ENCODE measurements around the gene DYNLT2B. TPM values are rescaled to one million over a fixed set of nuclear protein-coding genes. Genes with fewer than 3 reads are reported as not detected.

Gene DYNLT2B
- total and polyA plus RNA-seq, 12 donors, result 2.1 to 8.1 (median 4.2) TPM

DNA sequence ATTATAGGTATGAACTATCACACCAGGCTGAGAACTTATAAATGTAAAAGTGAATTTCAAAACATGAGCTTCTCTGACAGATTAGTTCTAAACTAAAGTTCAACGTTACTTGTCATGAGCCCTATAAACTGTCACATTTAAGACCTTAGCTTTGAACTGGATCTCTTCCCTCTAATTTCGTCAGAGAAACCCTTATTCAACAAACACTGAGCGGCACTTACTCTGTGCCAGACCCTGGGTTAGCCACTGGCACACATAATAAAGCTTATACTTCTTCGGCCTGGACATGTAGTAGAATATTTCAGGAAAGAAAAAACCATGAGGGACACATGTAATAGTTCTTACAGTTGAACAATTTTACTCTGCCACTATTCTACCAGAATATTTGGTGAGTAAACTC is 36.1 kb downstream of the DYNLT2B start:
- DNase-seq (no peak), ATAC-seq (no peak)
- Histone ChIP-seq H3K4me1 (peaks cover 2 to 93% (median 84%) of the 10 kb centered on the region in 9 donors), H3K27me3 (no peaks in the 10 kb centered on the region), H3K27ac (peak overlapping the region in 8 of 10 donors; percentile 43 to 98 (median 77)), H3K36me3 (no peaks in the 10 kb centered on the region), H3K4me3 (no peak overlapping the region), H3K9me3 (no peaks in the 10 kb centered on the region)
- no peak for TF ChIP-seq CTCF (IDR thresholded peaks at IDR 0.05)
- intact Hi-C loops (cut with DNase I), result no loop called here
- 63 to 70% methylated on average over 4 of the region's 4 CpGs for WGBS, 2 donors

DNA sequence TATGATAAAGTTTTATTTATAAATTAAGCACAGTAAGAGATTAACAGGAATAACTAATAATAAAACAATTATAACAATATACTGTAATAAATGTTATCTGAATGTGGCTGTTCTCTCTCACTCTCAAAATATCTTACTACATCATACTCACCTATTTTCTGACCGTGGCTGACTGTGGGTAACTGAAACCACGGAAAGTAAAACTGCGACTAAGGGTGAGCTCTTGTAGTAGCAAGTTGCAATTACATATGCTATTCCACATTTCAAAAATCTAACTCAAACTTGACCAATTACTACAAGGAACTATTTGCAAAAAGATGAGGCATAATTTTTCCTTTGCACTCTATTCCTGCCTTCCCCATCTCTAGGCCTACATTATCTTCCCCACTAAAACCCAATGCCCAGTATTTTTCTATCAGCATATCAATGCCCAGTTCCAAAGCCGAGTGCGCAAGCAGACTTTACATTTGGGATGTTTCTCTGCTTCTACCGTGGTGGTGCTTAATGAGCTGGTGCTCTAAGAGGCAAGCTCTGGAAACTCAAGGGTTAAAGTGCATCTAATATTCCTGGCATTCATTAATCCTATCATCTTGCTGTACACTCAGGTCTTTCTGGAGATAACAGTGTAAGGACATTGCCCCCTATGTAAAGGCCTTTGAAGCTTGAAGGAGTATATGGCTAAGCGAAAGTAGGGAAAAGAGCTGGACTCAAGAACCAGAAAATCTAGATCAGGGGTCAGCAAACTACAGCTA is 37.2 kb downstream of the DYNLT2B start:
- Histone ChIP-seq H3K9me3 (no peaks in the 10 kb centered on the region), H3K36me3 (peaks cover 0 to 4% (median 0%) of the 10 kb centered on the region in 9 donors), H3K4me3 (no peak overlapping the region), H3K27ac (peak overlapping the region in 9 of 10 donors; percentile 4 to 98 (median 80)), H3K27me3 (no peaks in the 10 kb centered on the region), H3K4me1 (peaks cover 0 to 84% (median 74%) of the 10 kb centered on the region in 9 donors)
- ATAC-seq (peak in 1 of 8 donors; percentile 50), DNase-seq (no peak)
- intact Hi-C loops (cut with DNase I), result no loop called here
- TF ChIP-seq CTCF (IDR thresholded peaks at IDR 0.05), result no peak
- WGBS, 2 donors, result 66 to 72% methylated on average over 7 of the region's 7 CpGs

DNA sequence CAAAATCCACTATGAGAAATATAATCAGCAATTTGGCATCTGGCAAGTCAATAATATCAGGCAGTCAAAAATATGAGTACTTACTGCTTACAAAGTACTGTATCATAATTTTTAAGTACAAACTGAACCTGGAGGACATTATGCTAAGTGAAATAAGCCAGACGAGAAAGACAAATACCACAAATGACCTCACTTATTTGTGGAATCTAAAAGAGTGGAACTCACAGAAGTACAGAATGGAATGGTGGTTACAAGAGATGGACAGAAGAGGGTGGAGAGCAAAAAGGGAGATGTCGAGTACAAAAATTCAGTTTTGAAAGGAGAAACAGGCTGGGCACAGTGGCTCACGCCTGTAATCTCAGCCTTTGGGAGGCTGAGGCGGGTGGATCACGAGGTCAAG is 42.9 kb downstream of the DYNLT2B start:
- WGBS, 2 donors, result 88 to 93% methylated on average over 5 of the region's 5 CpGs
- Histone ChIP-seq H3K4me3 (no peak overlapping the region), H3K36me3 (peaks cover 0 to 34% (median 2%) of the 10 kb centered on the region in 9 donors), H3K27me3 (no peaks in the 10 kb centered on the region), H3K27ac (peak overlapping the region in 2 of 10 donors; percentile 22 to 72), H3K4me1 (peaks cover 3 to 51% (median 37%) of the 10 kb centered on the region in 9 donors), H3K9me3 (no peaks in the 10 kb centered on the region)
- ATAC-seq (no peak), DNase-seq (no peak)
- no peak for TF ChIP-seq CTCF (IDR thresholded peaks at IDR 0.05)
- intact Hi-C loops (cut with DNase I), result no loop called here

GRCh38 chr3:196274585-196274984 is 43.5 kb downstream of the DYNLT2B start:
- WGBS, 2 donors, result 86 to 92% methylated on average over 5 of the region's 5 CpGs
- Histone ChIP-seq H3K4me3 (no peak overlapping the region), H3K27ac (peak overlapping the region in 2 of 10 donors; percentile 22 to 72), H3K36me3 (peaks cover 0 to 39% (median 8%) of the 10 kb centered on the region in 9 donors), H3K4me1 (peaks cover 3 to 46% (median 32%) of the 10 kb centered on the region in 9 donors), H3K9me3 (no peaks in the 10 kb centered on the region), H3K27me3 (no peaks in the 10 kb centered on the region)
- no peak for TF ChIP-seq CTCF (IDR thresholded peaks at IDR 0.05)
- no peak for ATAC-seq
- intact Hi-C loops (cut with DNase I), result no loop called here
- DNase-seq, result no peak
